ENCODE results near the gene STS. TPM values are rescaled to one million over a fixed set of nuclear protein-coding genes. Genes with fewer than 3 reads are reported as not detected.

The STS gene
- total and polyA plus RNA-seq, 2 experiments from 2014 or later, result 0.44 to 1.7 TPM

- TF ChIP-seq, protein P1, sequence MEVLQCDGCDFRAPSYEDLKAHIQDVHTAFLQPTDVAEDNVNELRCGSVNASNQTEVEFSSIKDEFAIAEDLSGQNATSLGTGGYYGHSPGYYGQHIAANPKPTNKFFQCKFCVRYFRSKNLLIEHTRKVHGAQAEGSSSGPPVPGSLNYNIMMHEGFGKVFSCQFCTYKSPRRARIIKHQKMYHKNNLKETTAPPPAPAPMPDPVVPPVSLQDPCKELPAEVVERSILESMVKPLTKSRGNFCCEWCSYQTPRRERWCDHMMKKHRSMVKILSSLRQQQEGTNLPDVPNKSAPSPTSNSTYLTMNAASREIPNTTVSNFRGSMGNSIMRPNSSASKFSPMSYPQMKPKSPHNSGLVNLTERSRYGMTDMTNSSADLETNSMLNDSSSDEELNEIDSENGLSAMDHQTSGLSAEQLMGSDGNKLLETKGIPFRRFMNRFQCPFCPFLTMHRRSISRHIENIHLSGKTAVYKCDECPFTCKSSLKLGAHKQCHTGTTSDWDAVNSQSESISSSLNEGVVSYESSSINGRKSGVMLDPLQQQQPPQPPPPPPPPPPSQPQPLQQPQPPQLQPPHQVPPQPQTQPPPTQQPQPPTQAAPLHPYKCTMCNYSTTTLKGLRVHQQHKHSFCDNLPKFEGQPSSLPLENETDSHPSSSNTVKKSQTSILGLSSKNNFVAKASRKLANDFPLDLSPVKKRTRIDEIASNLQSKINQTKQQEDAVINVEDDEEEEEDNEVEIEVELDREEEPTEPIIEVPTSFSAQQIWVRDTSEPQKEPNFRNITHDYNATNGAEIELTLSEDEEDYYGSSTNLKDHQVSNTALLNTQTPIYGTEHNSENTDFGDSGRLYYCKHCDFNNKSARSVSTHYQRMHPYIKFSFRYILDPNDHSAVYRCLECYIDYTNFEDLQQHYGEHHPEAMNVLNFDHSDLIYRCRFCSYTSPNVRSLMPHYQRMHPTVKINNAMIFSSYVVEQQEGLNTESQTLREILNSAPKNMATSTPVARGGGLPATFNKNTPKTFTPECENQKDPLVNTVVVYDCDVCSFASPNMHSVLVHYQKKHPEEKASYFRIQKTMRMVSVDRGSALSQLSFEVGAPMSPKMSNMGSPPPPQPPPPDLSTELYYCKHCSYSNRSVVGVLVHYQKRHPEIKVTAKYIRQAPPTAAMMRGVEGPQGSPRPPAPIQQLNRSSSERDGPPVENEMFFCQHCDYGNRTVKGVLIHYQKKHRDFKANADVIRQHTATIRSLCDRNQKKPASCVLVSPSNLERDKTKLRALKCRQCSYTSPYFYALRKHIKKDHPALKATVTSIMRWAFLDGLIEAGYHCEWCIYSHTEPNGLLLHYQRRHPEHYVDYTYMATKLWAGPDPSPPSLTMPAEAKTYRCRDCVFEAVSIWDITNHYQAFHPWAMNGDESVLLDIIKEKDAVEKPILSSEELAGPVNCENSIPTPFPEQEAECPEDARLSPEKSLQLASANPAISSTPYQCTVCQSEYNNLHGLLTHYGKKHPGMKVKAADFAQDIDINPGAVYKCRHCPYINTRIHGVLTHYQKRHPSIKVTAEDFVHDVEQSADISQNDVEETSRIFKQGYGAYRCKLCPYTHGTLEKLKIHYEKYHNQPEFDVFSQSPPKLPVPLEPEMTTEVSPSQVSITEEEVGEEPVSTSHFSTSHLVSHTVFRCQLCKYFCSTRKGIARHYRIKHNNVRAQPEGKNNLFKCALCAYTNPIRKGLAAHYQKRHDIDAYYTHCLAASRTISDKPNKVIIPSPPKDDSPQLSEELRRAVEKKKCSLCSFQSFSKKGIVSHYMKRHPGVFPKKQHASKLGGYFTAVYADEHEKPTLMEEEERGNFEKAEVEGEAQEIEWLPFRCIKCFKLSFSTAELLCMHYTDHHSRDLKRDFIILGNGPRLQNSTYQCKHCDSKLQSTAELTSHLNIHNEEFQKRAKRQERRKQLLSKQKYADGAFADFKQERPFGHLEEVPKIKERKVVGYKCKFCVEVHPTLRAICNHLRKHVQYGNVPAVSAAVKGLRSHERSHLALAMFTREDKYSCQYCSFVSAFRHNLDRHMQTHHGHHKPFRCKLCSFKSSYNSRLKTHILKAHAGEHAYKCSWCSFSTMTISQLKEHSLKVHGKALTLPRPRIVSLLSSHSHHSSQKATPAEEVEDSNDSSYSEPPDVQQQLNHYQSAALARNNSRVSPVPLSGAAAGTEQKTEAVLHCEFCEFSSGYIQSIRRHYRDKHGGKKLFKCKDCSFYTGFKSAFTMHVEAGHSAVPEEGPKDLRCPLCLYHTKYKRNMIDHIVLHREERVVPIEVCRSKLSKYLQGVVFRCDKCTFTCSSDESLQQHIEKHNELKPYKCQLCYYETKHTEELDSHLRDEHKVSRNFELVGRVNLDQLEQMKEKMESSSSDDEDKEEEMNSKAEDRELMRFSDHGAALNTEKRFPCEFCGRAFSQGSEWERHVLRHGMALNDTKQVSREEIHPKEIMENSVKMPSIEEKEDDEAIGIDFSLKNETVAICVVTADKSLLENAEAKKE (CRISPR knock-in tag; IDR thresholded peaks at IDR 0.05), result no peak
- no peak for TF ChIP-seq STAT1 (IDR thresholded peaks at IDR 0.05; ENCODE audit: unreplicated experiment)
- no peak for TF ChIP-seq CTCF (conservative IDR thresholded peaks at IDR 0.05; ENCODE audit: low read depth in 2 of 2)
- no peak for TF ChIP-seq POLR2AphosphoS5 (IDR thresholded peaks at IDR 0.05; ENCODE audit: low read depth)
- TF ChIP-seq ZNF114 (CRISPR knock-in tag; IDR thresholded peaks at IDR 0.05), result no peak
- no peak for TF ChIP-seq ZNF331 (CRISPR knock-in tag; IDR thresholded peaks at IDR 0.05; ENCODE audit: low read depth)
- no peak for TF ChIP-seq JUNB (IDR thresholded peaks at IDR 0.05; ENCODE audit: unreplicated experiment)
Measured at GRCh38 chrX:7111518-7111917, 36.0 kb upstream of the STS start (continued).

DNA sequence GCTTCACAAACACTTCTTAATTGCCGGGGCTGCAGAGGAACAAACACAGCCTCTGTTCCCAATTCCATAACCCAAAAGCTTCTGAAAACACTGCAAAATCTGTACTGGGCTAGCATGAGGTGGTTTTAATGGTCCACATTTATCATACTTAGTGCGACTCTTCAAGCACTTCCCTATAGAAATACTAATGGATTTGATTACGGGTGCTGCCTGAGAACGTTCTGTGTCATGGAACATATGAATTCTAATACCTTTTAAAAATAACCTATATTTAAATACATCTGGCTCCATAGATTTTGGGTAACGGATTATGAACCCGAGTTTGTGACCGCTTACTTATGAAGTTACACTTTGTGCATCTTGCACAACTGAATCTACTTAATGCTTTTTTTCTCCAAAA lies 35.4 kb upstream of the STS start:
- peaks cover 14% of the 10 kb centered on the region; the same call in 1 of the 2 replicates for H3K4me1 ChIP-seq (ENCODE audit: insufficient read depth)
- no peaks in the 10 kb centered on the region for H3K79me2 ChIP-seq (replicated peaks; ENCODE audit: insufficient read depth)
- H4K20me1 ChIP-seq (replicated peaks; ENCODE audit: insufficient read depth), result no peaks in the 10 kb centered on the region
- no peaks in the 10 kb centered on the region for H3F3A ChIP-seq (replicated peaks; ENCODE audit: low read depth)
- DNase-seq (ENCODE audit: low spot score) (no peak), ATAC-seq (no peak)
- Mint-ChIP-seq H3K36me3 (ENCODE audit: low read depth) (peaks cover 9% of the 10 kb centered on the region; the same call in 1 of the 3 replicates), H3K27ac (no peak overlapping the region), H3K4me1 (peaks cover 27% of the 10 kb centered on the region), H3K9me3 (no peaks in the 10 kb centered on the region; the same call in 2 of the 3 replicates), H3K27me3 (ENCODE audit: insufficient read depth, low read depth, poor library complexity) (peaks cover 3% of the 10 kb centered on the region), H3K4me3 (no peak overlapping the region)
- no peak overlapping the region for H2AFZ ChIP-seq
- H3K4me3 ChIP-seq, result no peak overlapping the region
- H3K9me2 ChIP-seq (ENCODE audit: insufficient read depth), result no peaks in the 10 kb centered on the region
- no peaks in the 10 kb centered on the region for H3K27me3 ChIP-seq (ENCODE audit: insufficient read depth)
- H3K27ac ChIP-seq (ENCODE audit: low read depth), result no peak overlapping the region
- no peak overlapping the region for H3K4me2 ChIP-seq
- H3K36me3 ChIP-seq (ENCODE audit: insufficient read depth), result no peaks in the 10 kb centered on the region
- TF ChIP-seq NANOG (IDR thresholded peaks at IDR 0.05; ENCODE audit: borderline replicate concordance) (no peak), STAT1 (IDR thresholded peaks at IDR 0.05; ENCODE audit: unreplicated experiment) (no peak), REST (IDR thresholded peaks at IDR 0.05; ENCODE audit: unreplicated experiment) (no peak), ZNF331 (CRISPR knock-in tag; IDR thresholded peaks at IDR 0.05; ENCODE audit: low read depth) (no peak), CREB1 (CRISPR knock-in tag; IDR thresholded peaks at IDR 0.05; ENCODE audit: low read depth) (no peak), EZH2phosphoT487 (IDR thresholded peaks at IDR 0.05; ENCODE audit: unreplicated experiment) (no peak), EZH2 (IDR thresholded peaks at IDR 0.05; ENCODE audit: low read depth, unreplicated experiment) (no peak)
- TF ChIP-seq, protein P2, sequence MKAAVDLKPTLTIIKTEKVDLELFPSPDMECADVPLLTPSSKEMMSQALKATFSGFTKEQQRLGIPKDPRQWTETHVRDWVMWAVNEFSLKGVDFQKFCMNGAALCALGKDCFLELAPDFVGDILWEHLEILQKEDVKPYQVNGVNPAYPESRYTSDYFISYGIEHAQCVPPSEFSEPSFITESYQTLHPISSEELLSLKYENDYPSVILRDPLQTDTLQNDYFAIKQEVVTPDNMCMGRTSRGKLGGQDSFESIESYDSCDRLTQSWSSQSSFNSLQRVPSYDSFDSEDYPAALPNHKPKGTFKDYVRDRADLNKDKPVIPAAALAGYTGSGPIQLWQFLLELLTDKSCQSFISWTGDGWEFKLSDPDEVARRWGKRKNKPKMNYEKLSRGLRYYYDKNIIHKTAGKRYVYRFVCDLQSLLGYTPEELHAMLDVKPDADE (IDR thresholded peaks at IDR 0.05), result no peak

All from GM23338 (cell line).